ENCODE data around the gene SLC6A18. TPM values are rescaled to one million over a fixed set of nuclear protein-coding genes. Genes with fewer than 3 reads are reported as not detected.

Gene SLC6A18
- polyA plus RNA-seq, 1 of the 3 experiments (the other 2 are of a cell fraction) = not detected

DNA sequence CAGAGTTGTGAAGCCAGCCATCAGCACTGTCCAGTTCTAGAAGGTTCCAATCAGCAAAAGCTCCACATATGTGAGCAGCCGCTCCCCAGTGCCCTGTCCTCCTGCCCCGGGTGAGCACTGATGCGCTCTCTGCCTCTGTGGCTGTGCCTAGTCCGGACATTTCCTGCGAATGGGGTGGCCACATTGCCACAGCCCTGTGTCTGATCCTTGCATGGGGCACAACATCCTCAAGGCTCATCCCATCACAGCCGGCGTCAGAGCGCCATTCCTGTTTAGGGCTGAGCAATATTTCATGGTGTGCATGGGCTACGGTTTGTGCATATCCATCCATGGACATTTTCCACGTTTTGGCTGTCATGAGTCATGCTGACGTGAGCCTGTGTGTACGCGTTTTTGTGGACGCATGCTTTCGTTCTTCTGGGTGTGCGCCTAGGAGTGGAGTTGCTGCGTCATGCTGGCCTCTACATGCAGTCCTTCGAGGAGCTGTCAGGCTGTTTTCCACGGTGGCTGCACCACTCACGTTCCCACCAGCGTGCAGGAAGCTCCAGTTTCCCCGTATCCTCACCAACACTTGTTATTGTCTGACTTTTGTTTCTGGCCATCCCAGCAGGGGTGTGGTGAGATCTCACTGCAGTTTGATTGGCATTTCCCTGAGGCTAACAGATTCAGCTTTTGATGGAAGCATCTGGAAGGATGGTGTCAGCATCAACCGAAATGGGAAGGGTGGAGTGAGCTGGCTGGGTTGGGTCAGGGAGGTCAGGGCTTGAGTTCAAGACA is 9.7 kb upstream of the SLC6A18 start:
- Histone ChIP-seq H3K4me2 (no peak overlapping the region), H3K4me1 (ENCODE audit: control insufficient read depth in 1 of 2, insufficient read depth in 2 of 2, low read depth in 1 of 2, low read length in 1 of 2) (no peaks in the 10 kb centered on the region), H3K9ac (no peak overlapping the region), H3K9me2 (no peaks in the 10 kb centered on the region), H3F3A (replicated peaks; ENCODE audit: insufficient read depth) (no peaks in the 10 kb centered on the region), H3K27me3 (ENCODE audit: insufficient read depth) (no peaks in the 10 kb centered on the region; the same call in 1 of the 2 replicates), H4K20me1 (ENCODE audit: insufficient read depth) (no peaks in the 10 kb centered on the region), H3K4me3 (ENCODE audit: low read depth in 2 of 2, low read length in 1 of 2) (no peak overlapping the region), H3K79me2 (ENCODE audit: insufficient read depth) (no peaks in the 10 kb centered on the region), H3K9me3 (no peaks in the 10 kb centered on the region), H3K27ac (ENCODE audit: low read depth in 2 of 2, low read length in 1 of 2) (no peak overlapping the region), H2AFZ (ENCODE audit: low read depth) (no peak overlapping the region), H3K36me3 (replicated peaks in 1 of 2; ENCODE audit: control insufficient read depth in 1 of 2, insufficient read depth in 2 of 2, low read length in 1 of 2) (no peaks in the 10 kb centered on the region)
- WGBS (ENCODE audit: low lambda C conversion rate) = 30% methylated on average over 18 of the region's 23 CpGs
- no peak for DNase-seq
- ChIA-PET POLR2A (no interaction called here), CTCF (interaction anchor here (0.9 kb wide), 1 partner anchor 11 kb away, joined by 3 read pairs; no protein-coding TSS in a partner anchor)
- TF ChIP-seq, protein P1, sequence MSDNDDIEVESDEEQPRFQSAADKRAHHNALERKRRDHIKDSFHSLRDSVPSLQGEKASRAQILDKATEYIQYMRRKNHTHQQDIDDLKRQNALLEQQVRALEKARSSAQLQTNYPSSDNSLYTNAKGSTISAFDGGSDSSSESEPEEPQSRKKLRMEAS (IDR thresholded peaks at IDR 0.05; ENCODE audit: low read depth) = no peak
- TF ChIP-seq FOXJ3 (CRISPR knock-in tag; IDR thresholded peaks at IDR 0.05) (no peak), JUND (IDR thresholded peaks at IDR 0.05) (no peak), RFX5 (IDR thresholded peaks at IDR 0.05; ENCODE audit: low read length) (no peak), RAD21 (IDR thresholded peaks at IDR 0.05; ENCODE audit: low read length) (no peak), GATA2 (CRISPR knock-in tag; IDR thresholded peaks at IDR 0.05) (no peak), GABPA (IDR thresholded peaks at IDR 0.05; ENCODE audit: low read depth) (no peak), RXRA (IDR thresholded peaks at IDR 0.05; ENCODE audit: borderline replicate concordance, low read depth) (no peak), CHD2 (IDR thresholded peaks at IDR 0.05; ENCODE audit: low read length, partially characterized antibody) (no peak), NRF1 (IDR thresholded peaks at IDR 0.05; ENCODE audit: low read depth, low read length) (no peak), TCF12 (IDR thresholded peaks at IDR 0.05) (no peak)
- TF ChIP-seq, protein P2, sequence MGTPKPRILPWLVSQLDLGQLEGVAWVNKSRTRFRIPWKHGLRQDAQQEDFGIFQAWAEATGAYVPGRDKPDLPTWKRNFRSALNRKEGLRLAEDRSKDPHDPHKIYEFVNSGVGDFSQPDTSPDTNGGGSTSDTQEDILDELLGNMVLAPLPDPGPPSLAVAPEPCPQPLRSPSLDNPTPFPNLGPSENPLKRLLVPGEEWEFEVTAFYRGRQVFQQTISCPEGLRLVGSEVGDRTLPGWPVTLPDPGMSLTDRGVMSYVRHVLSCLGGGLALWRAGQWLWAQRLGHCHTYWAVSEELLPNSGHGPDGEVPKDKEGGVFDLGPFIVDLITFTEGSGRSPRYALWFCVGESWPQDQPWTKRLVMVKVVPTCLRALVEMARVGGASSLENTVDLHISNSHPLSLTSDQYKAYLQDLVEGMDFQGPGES (IDR thresholded peaks at IDR 0.05; ENCODE audit: low read depth, low read length) = no peak
- TF ChIP-seq, protein P3, sequence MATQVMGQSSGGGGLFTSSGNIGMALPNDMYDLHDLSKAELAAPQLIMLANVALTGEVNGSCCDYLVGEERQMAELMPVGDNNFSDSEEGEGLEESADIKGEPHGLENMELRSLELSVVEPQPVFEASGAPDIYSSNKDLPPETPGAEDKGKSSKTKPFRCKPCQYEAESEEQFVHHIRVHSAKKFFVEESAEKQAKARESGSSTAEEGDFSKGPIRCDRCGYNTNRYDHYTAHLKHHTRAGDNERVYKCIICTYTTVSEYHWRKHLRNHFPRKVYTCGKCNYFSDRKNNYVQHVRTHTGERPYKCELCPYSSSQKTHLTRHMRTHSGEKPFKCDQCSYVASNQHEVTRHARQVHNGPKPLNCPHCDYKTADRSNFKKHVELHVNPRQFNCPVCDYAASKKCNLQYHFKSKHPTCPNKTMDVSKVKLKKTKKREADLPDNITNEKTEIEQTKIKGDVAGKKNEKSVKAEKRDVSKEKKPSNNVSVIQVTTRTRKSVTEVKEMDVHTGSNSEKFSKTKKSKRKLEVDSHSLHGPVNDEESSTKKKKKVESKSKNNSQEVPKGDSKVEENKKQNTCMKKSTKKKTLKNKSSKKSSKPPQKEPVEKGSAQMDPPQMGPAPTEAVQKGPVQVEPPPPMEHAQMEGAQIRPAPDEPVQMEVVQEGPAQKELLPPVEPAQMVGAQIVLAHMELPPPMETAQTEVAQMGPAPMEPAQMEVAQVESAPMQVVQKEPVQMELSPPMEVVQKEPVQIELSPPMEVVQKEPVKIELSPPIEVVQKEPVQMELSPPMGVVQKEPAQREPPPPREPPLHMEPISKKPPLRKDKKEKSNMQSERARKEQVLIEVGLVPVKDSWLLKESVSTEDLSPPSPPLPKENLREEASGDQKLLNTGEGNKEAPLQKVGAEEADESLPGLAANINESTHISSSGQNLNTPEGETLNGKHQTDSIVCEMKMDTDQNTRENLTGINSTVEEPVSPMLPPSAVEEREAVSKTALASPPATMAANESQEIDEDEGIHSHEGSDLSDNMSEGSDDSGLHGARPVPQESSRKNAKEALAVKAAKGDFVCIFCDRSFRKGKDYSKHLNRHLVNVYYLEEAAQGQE (IDR thresholded peaks at IDR 0.05; ENCODE audit: low read depth, low read length) = no peak

All from SK-N-SH (cell line).